Thyroid gland (tissue), 4 donors: ENCODE measurements around the gene BAIAP3. TPM values are rescaled to one million over a fixed set of nuclear protein-coding genes. Genes with fewer than 3 reads are reported as not detected.

ENCODE experiments used
- DNase-seq, 2 donors: peaks; one replicate each; pipeline ENCODE4 v3.0.0-alpha.2; 2019
- H3K27ac ChIP-seq, 3 donors: fragments of 200-600 bp; sonication (generic); 1 replicate in 2 of 3; 2 replicates in 1 of 3; pipeline ENCODE4 v1.5.1; 2016 to 2019; ENCODE audit warnings: mild to moderate bottlenecking in 1 of 3, moderate library complexity in 1 of 3
- H3K27me3 ChIP-seq: fragments of 200-600 bp; sonication (generic); one replicate; pipeline ENCODE4 v1.5.1; 2019
- H3K36me3 ChIP-seq, 2 donors: fragments of 200-600 bp; sonication (generic); one replicate each; pipeline ENCODE4 v1.5.1; 2016 to 2019
- H3K4me1 ChIP-seq, 2 donors: fragments of 200-600 bp; sonication (generic); one replicate each; pipeline ENCODE4 v1.5.1; 2017 to 2019
- H3K4me3 ChIP-seq, 3 donors: fragments of 200-600 bp; sonication (generic); replicated peaks in 1 of 3; 1 replicate in 2 of 3; 2 replicates in 1 of 3; pipeline ENCODE4 v1.5.1; 2016; ENCODE audit warnings: mild to moderate bottlenecking in 1 of 3
- H3K9me3 ChIP-seq: fragments of 200-600 bp; sonication (generic); one replicate; pipeline ENCODE4 v1.5.1; 2017
- CTCF ChIP-seq, 6 experiments: fragments of 200-600 bp in 3 of 6; fragments of 450-650 bp in 3 of 6; sonication (generic) in 3 of 6; IDR thresholded peaks; one replicate each; pipeline ENCODE4 v1.5.1; 2016 to 2019; ENCODE audit warnings: antibody characterized with exemption in 6 of 6, mild to moderate bottlenecking in 2 of 6, inconsistent platforms in 1 of 6, moderate library complexity in 1 of 6
- POLR2A ChIP-seq, 2 donors: fragments of 450-650 bp; IDR thresholded peaks; one replicate each; pipeline ENCODE4 v1.6.1; 2017; ENCODE audit warnings: antibody characterized with exemption in 2 of 2, mild to moderate bottlenecking in 2 of 2, moderate library complexity in 1 of 2
- WGBS, 2 donors: methylation state at CpG; one replicate each; pipeline ENCODE4 v1.1.5; 2017; 5-methylcytosine and 5-hydroxymethylcytosine counted together
- intact Hi-C: fragments of 100-400 bp; cut with DNase I; formaldehyde crosslinking; loops from one replicate; pipeline ENCODE4 v1.15.1; 2023
- total RNA-seq, 4 donors: library from RNA; depleted of rRNA; stranded (reverse); fragments of >200 nt; gene quantifications; one replicate each; pipeline ENCODE4 v1.2.3, GENCODE V29; 2016

The BAIAP3 gene
- total RNA-seq, 4 donors from 2014 or later: 0.45 to 3.0 (median 1.6) TPM

GRCh38 chr16:1383556-1383955, 50.1 kb downstream of the BAIAP3 start:
- TF ChIP-seq POLR2A (IDR thresholded peaks at IDR 0.05): no peak
- TF ChIP-seq CTCF (IDR thresholded peaks at IDR 0.05): no peak
- DNase-seq: no peak
- intact Hi-C loops: no loop called here
- no peaks in the 10 kb centered on the region for H3K27me3 ChIP-seq
- H3K36me3 ChIP-seq: peaks cover 16 to 19% of the 10 kb centered on the region in 2 donors
- 98 to 100% methylated on average over 2 to 8 of the region's 18 CpGs for WGBS, 2 donors
- peaks cover 11% of the 10 kb centered on the region in 2 donors for H3K4me1 ChIP-seq
- H3K9me3 ChIP-seq: no peaks in the 10 kb centered on the region
- no peak overlapping the region for H3K4me3 ChIP-seq
- no peak overlapping the region for H3K27ac ChIP-seq

DNA sequence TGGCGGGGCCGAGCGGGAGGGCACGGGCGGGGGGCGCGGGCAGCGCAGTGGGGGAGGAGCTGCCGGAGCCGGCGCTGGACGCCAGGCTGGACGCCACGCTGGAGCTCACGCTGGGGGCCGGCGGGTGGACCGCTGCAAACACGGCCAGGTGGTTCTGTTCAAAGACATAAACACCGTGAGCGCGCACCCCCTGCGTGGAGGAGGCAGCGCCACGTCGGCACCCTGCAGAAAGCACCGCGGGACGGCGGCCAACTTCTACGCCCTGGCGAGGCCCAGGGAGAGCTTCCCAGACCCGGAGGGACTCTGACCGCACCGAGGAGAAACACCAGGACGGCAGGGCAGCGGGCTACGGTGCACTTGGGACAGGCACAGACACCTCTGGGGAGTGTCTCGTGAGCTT, 51.8 kb downstream of the BAIAP3 start:
- Histone ChIP-seq H3K27me3 (no peaks in the 10 kb centered on the region), H3K36me3 (peaks cover 30 to 31% of the 10 kb centered on the region in 2 donors), H3K27ac (no peak overlapping the region), H3K4me1 (no peaks in the 10 kb centered on the region), H3K4me3 (no peak overlapping the region), H3K9me3 (no peaks in the 10 kb centered on the region)
- no peak for DNase-seq
- WGBS, 2 donors: 96% methylated on average over 39 of the region's 39 CpGs
- TF ChIP-seq POLR2A (IDR thresholded peaks at IDR 0.05) (no peak), CTCF (IDR thresholded peaks at IDR 0.05) (no peak)
- intact Hi-C loops: no loop called here

DNA sequence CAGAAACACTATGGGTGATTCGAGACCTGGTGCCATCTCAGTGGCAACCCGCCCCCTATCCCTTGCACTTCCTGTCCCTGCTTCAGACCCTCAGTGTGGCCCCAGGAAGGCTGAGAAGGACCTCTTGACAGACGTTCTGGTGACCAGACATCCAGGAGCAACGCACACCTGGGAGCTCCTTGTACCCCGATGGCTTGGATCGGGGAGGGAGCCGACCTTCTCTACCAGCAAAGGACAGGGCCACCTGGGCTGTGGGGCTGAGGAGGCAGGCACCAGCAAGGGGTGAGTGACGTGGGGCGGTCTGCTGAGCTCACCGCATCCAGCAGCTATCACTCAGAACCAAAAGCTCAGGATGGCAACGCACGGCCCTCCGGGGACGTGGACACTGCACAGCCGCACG, 53.9 kb downstream of the BAIAP3 start:
- TF ChIP-seq POLR2A (IDR thresholded peaks at IDR 0.05) (no peak), CTCF (IDR thresholded peaks at IDR 0.05) (no peak)
- no peak for DNase-seq
- 91 to 95% methylated on average over 10 to 11 of the region's 16 CpGs for WGBS, 2 donors
- no peaks in the 10 kb centered on the region for H3K27me3 ChIP-seq
- H3K27ac ChIP-seq: no peak overlapping the region
- H3K36me3 ChIP-seq: peaks cover 28 to 32% of the 10 kb centered on the region in 2 donors
- no peaks in the 10 kb centered on the region for H3K4me1 ChIP-seq
- no peaks in the 10 kb centered on the region for H3K9me3 ChIP-seq
- intact Hi-C loops: no loop called here
- no peak overlapping the region for H3K4me3 ChIP-seq

GRCh38 chr16:1389762-1390161, 56.3 kb downstream of the BAIAP3 start:
- H3K4me3 ChIP-seq: no peak overlapping the region
- H3K9me3 ChIP-seq: no peaks in the 10 kb centered on the region
- H3K4me1 ChIP-seq: no peaks in the 10 kb centered on the region
- no peak for DNase-seq
- intact Hi-C loops: no loop called here
- H3K27me3 ChIP-seq: no peaks in the 10 kb centered on the region
- 94 to 96% methylated on average over 5 to 7 of the region's 7 CpGs for WGBS, 2 donors
- TF ChIP-seq POLR2A (IDR thresholded peaks at IDR 0.05): no peak
- TF ChIP-seq CTCF (IDR thresholded peaks at IDR 0.05): no peak
- peaks cover 41 to 46% of the 10 kb centered on the region in 2 donors for H3K36me3 ChIP-seq
- H3K27ac ChIP-seq: no peak overlapping the region

- Histone ChIP-seq H3K4me3 (no peak overlapping the region), H3K4me1 (no peaks in the 10 kb centered on the region), H3K27ac (no peak overlapping the region), H3K27me3 (no peaks in the 10 kb centered on the region), H3K36me3 (peaks cover 40 to 42% of the 10 kb centered on the region in 2 donors), H3K9me3 (no peaks in the 10 kb centered on the region)
- WGBS, 2 donors: 89% methylated on average over 28 of the region's 28 CpGs
- intact Hi-C loops: no loop called here
- TF ChIP-seq POLR2A (IDR thresholded peaks at IDR 0.05): no peak
- TF ChIP-seq CTCF (IDR thresholded peaks at IDR 0.05): no peak
- no peak for DNase-seq
Measured at GRCh38 chr16:1390239-1390779, 56.9 kb downstream of the BAIAP3 start.
